A673 (cell line): ENCODE measurements around the gene SHISA3. TPM values are rescaled to one million over a fixed set of nuclear protein-coding genes. Genes with fewer than 3 reads are reported as not detected.

Source experiments
- BruUV-seq: library from RNA; stranded (reverse); fragments of 400-500 nt; replicated peaks from 2 replicates; lab custom pipeline; 2021; lab: Mats Ljungman, UMichigan
- CTCF ChIA-PET: fragments of 300-600 bp; sonication (Branson Sonifier 250); formaldehyde crosslinking; loops from one replicate; lab custom pipeline; 2022; ENCODE audit warnings: antibody characterized with exemption; lab: Charles Lee
- POLR2A ChIA-PET: fragments of 300-600 bp; sonication (Branson Sonifier 250); formaldehyde crosslinking; loops from one replicate; lab custom pipeline; 2022; ENCODE audit warnings: antibody characterized with exemption; ENCODE audit not compliant: low non-redundant PET; lab: Charles Lee
- DNase-seq: peaks from one replicate; pipeline ENCODE4 v3.0.0-alpha.2; 2015; ENCODE audit warnings: low spot score
- H3K27ac ChIP-seq: fragments of 200-600 bp; sonication (generic); 2 replicates; pipeline ENCODE4 v1.5.1; 2016; ENCODE audit warnings: mixed run types, low read depth, mild to moderate bottlenecking, mixed read lengths, antibody characterized with exemption, low read length; ENCODE audit not compliant: poor library complexity, severe bottlenecking
- H3K27me3 ChIP-seq: fragments of 200-600 bp; sonication (generic); replicated peaks from 2 replicates; pipeline ENCODE4 v1.6.1; 2017; ENCODE audit warnings: mixed run types, low read depth, mild to moderate bottlenecking, mixed read lengths, antibody characterized with exemption, low read length; ENCODE audit not compliant: insufficient read depth, poor library complexity
- H3K36me3 ChIP-seq: fragments of 200-600 bp; sonication (generic); 2 replicates; pipeline ENCODE4 v1.6.1; 2016; ENCODE audit warnings: mixed run types, mild to moderate bottlenecking, mixed read lengths, antibody characterized with exemption, low read length; ENCODE audit not compliant: insufficient read depth, poor library complexity, severe bottlenecking
- H3K4me1 ChIP-seq: fragments of 200-600 bp; sonication (generic); 2 replicates; pipeline ENCODE4 v1.6.1; 2017; ENCODE audit warnings: mixed run types, mild to moderate bottlenecking, mixed read lengths, antibody characterized with exemption, low read length; ENCODE audit not compliant: insufficient read depth, poor library complexity, severe bottlenecking
- H3K4me3 ChIP-seq: fragments of 200-600 bp; sonication (generic); 2 replicates; pipeline ENCODE4 v1.5.1; 2016; ENCODE audit warnings: low read depth, mixed run types, mild to moderate bottlenecking, mixed read lengths, low read length; ENCODE audit not compliant: poor library complexity, severe bottlenecking
- H3K9me3 ChIP-seq: fragments of 200-600 bp; sonication (generic); 2 replicates; pipeline ENCODE4 v1.6.1; 2016; ENCODE audit warnings: mixed run types, low read depth, mild to moderate bottlenecking, mixed read lengths, antibody characterized with exemption, low read length; ENCODE audit not compliant: poor library complexity, severe bottlenecking
- CTCF ChIP-seq: fragments of 300-800, 200-600 bp; sonication (generic); conservative IDR thresholded peaks from 2 replicates; pipeline ENCODE4 v1.5.1; 2017; ENCODE audit warnings: low read depth, mild to moderate bottlenecking, antibody characterized with exemption, low read length, moderate library complexity, mixed read lengths
- EZH2 ChIP-seq: fragments of 200-600 bp; sonication (generic); IDR thresholded peaks from 2 replicates; pipeline ENCODE4 v1.6.1; 2017; ENCODE audit warnings: borderline replicate concordance, low read depth, mild to moderate bottlenecking, mixed read lengths, antibody characterized with exemption, low read length; ENCODE audit not compliant: poor library complexity, severe bottlenecking
- intact Hi-C: fragments of 100-400 bp; cut with micrococcal nuclease; formaldehyde crosslinking; loops from one replicate; pipeline ENCODE4 v1.10.0; 2022; ENCODE audit not compliant: unreplicated experiment
- total RNA-seq: library from RNA; stranded (reverse); gene quantifications from 2 replicates; pipeline ENCODE4 v1.2.3, GENCODE V29; 2021

The SHISA3 gene
- total RNA-seq, 1 experiment from 2014 or later, result 0.39 TPM

GRCh38 chr4:42399393-42399792, 2.1 kb downstream of the SHISA3 start:
- POLR2A ChIA-PET, result no interaction called here
- no peaks in the 10 kb centered on the region for H3K36me3 ChIP-seq
- no peak overlapping the region for H3K27ac ChIP-seq
- TF ChIP-seq CTCF (no peak), EZH2 (no peak)
- H3K27me3 ChIP-seq, result peaks cover 75% of the 10 kb centered on the region
- DNase-seq, result no peak
- intact Hi-C loops, result no loop called here
- no peaks in the 10 kb centered on the region for H3K9me3 ChIP-seq
- H3K4me3 ChIP-seq, result no peak overlapping the region
- BruUV-seq, result no TSS peak
- CTCF ChIA-PET, result no interaction called here
- no peaks in the 10 kb centered on the region for H3K4me1 ChIP-seq

GRCh38 chr4:42401171-42401570, 3.9 kb downstream of the SHISA3 start:
- ChIA-PET POLR2A (no interaction called here), CTCF (no interaction called here)
- TF ChIP-seq EZH2 (no peak), CTCF (no peak)
- Histone ChIP-seq H3K4me1 (no peaks in the 10 kb centered on the region), H3K4me3 (no peak overlapping the region), H3K36me3 (no peaks in the 10 kb centered on the region), H3K9me3 (no peaks in the 10 kb centered on the region), H3K27ac (no peak overlapping the region), H3K27me3 (peaks cover 64% of the 10 kb centered on the region)
- intact Hi-C loops, result no loop called here
- no TSS peak for BruUV-seq
- DNase-seq, result no peak

GRCh38 chr4:42404001-42404400, 6.7 kb downstream of the SHISA3 start:
- no peak overlapping the region for H3K27ac ChIP-seq
- CTCF ChIA-PET, result no interaction called here
- DNase-seq, result no peak
- H3K4me3 ChIP-seq, result no peak overlapping the region
- H3K36me3 ChIP-seq, result no peaks in the 10 kb centered on the region
- H3K4me1 ChIP-seq, result no peaks in the 10 kb centered on the region
- TF ChIP-seq CTCF (no peak), EZH2 (no peak)
- no TSS peak for BruUV-seq
- no peaks in the 10 kb centered on the region for H3K9me3 ChIP-seq
- intact Hi-C loops, result no loop called here
- peaks cover 36% of the 10 kb centered on the region for H3K27me3 ChIP-seq
- POLR2A ChIA-PET, result no interaction called here
